Measurements from ENCODE around the gene NFAM1.

Gene NFAM1

DNA sequence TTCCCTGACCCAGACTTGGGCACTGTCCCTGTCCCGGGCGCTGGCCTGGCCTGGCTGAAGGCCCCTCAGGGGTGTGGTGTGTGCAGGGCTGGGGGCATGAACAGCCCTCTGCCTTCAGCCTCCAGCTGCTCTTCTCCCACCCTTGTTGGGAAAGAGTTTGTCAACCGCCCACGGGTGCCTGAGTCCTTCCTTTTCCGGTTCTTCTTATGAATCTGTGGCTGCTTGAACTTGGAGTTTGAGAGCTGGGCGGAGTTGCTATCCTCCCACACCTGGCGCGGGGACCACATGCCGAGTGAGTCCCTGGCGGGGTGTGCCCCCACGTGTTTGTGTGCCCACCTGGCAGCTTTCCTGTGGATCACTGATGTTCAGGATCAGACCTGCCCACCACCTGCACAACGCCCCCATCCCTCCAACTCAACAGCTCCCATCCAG, 13.4 kb downstream of the NFAM1 start:
- TF ChIP-seq, protein P1, sequence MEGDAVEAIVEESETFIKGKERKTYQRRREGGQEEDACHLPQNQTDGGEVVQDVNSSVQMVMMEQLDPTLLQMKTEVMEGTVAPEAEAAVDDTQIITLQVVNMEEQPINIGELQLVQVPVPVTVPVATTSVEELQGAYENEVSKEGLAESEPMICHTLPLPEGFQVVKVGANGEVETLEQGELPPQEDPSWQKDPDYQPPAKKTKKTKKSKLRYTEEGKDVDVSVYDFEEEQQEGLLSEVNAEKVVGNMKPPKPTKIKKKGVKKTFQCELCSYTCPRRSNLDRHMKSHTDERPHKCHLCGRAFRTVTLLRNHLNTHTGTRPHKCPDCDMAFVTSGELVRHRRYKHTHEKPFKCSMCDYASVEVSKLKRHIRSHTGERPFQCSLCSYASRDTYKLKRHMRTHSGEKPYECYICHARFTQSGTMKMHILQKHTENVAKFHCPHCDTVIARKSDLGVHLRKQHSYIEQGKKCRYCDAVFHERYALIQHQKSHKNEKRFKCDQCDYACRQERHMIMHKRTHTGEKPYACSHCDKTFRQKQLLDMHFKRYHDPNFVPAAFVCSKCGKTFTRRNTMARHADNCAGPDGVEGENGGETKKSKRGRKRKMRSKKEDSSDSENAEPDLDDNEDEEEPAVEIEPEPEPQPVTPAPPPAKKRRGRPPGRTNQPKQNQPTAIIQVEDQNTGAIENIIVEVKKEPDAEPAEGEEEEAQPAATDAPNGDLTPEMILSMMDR (IDR thresholded peaks at IDR 0.05; ENCODE audit: extremely low read depth, insufficient read depth, missing control alignments), result no peak
- DNase-seq (ENCODE audit: low spot score), result no peak
- in situ Hi-C loops (cut with MboI; ENCODE audit: low pct_unique_long_range_greater_than_20kb, low sequenced_read_pairs, unreplicated experiment), result no loop called here

DNA sequence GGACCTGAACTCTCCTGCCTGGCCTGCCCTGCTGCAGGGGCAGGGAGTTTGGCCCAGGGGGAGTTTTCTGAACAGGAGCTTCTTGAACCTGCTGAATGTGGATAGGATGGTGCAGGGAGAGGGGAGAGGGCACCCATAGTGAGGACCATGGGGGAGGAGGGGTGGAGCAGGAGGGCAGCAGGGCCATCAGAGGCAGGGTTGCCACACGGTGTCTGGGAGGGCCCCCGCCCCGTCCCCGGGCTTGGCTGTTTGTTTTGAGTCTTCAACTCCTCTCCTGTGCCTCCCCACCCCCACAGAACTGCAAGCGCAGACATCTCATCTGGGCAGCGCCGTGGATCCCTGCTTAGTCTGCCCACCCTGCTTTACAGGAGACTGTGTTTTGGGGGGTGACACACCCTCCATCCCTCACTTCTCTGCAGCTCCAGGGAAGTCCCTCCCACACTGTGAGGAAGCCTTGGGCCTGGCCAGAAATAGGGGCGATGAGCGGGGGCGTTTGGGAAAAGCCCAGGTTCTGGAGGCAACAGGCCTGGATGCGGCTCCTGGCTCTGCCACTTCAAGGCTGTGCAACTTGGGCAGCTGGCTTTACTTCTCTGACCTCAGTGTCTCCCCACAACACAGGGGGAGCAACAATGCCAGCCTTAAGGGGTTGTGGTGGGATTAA, 14.4 kb downstream of the NFAM1 start:
- in situ Hi-C loops (cut with MboI; ENCODE audit: low pct_unique_long_range_greater_than_20kb, low sequenced_read_pairs, unreplicated experiment), result no loop called here
- TF ChIP-seq, protein P1 (IDR thresholded peaks at IDR 0.05; ENCODE audit: extremely low read depth, insufficient read depth, missing control alignments), result no peak

DNA sequence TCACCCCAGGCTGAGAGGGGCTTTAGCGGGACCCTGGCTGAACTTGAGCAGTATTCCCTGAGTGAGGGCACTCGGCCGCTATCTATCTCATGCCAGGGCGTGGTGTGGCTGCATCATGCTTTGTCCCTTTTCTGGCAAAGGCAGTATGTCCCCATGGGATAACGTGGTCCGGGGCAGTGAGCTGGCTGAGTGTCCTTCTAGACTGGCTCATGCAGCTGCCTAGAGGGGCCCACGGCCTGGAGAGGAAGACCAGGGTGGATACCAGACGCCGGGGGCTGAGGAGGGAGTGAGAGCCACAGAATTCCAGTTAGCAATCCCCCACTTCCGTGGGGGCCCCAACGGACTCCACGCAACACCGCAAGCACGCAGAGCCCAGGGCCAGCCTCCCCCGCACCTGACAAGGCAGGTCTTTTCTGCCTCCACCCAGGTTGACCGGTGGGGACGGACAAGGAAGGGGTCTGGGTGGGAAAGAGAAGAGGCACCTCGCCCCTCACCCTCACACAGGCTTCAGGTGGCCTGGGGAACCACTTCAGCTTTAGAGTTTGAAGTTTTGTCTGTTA, 15.5 kb downstream of the NFAM1 start:
- no peak for DNase-seq (ENCODE audit: low spot score)
- in situ Hi-C loops (cut with MboI; ENCODE audit: low pct_unique_long_range_greater_than_20kb, low sequenced_read_pairs, unreplicated experiment), result no loop called here
- TF ChIP-seq, protein P1 (IDR thresholded peaks at IDR 0.05; ENCODE audit: extremely low read depth, insufficient read depth, missing control alignments), result no peak

More for the DNA sequence above, 14.4 kb downstream of the NFAM1 start:
- DNase-seq (ENCODE audit: low spot score), result no peak

DNA sequence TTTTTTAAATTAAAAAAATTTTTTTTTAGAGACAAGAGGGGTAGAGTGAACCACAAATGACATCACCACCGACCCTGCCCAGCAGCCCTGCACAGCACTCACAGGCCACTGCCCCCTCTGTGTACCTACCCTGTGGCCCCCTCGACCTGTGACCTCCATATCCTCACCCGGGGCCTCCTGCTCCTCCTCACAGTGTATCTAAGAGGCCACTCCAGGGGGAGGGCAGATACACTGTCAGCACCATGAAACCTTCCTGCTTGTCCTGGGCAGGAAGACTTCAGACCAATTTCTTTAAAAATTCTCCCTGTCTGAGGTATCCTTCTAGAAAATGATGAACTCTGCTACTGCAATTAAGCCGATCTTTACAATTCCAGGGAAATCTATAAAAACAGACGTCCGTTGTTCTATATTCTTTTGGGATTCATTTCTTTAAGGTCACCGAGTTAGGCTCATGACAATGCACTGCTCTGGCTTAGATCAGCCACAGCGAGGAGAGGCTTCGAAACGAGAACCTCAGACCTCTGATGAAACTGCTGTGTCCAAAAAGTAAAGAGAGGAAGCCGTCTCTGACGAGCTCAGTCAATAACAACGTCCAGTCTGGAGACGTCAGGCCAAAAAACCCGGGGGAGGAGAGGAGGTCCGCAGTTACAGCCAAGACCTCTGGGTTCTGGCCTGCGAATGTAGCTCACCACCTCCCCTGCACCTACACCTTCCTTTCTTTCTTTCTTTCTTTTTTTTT, 17.5 kb downstream of the NFAM1 start:
- in situ Hi-C loops (cut with MboI; ENCODE audit: low pct_unique_long_range_greater_than_20kb, low sequenced_read_pairs, unreplicated experiment), result no loop called here
- no peak for DNase-seq (ENCODE audit: low spot score)

DNA sequence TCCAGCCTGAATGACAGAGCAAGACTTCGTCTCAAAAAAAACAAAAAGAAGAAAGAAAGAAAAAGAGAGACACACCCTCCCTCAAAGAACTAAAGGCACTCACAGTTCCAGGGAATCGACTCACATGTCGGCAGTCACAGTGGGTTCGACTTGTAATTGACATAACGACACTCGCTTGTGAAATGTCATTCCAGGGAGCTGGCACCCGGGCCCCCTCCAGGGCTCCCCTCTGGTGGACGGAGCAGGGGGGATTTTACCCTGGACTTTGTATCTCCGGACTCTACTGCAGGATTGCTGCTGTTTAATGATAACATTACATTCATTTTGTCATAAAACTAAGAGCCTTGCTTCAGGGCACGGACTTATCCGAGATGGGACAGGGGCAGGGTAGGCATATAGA, 18.2 kb downstream of the NFAM1 start:
- no peak for DNase-seq (ENCODE audit: low spot score)
- in situ Hi-C loops (cut with MboI; ENCODE audit: low pct_unique_long_range_greater_than_20kb, low sequenced_read_pairs, unreplicated experiment), result no loop called here
- TF ChIP-seq, protein P1 (IDR thresholded peaks at IDR 0.05; ENCODE audit: extremely low read depth, insufficient read depth, missing control alignments), result no peak

More for the DNA sequence above, 17.5 kb downstream of the NFAM1 start:
- TF ChIP-seq, protein P1 (IDR thresholded peaks at IDR 0.05; ENCODE audit: extremely low read depth, insufficient read depth, missing control alignments), result no peak

DNA sequence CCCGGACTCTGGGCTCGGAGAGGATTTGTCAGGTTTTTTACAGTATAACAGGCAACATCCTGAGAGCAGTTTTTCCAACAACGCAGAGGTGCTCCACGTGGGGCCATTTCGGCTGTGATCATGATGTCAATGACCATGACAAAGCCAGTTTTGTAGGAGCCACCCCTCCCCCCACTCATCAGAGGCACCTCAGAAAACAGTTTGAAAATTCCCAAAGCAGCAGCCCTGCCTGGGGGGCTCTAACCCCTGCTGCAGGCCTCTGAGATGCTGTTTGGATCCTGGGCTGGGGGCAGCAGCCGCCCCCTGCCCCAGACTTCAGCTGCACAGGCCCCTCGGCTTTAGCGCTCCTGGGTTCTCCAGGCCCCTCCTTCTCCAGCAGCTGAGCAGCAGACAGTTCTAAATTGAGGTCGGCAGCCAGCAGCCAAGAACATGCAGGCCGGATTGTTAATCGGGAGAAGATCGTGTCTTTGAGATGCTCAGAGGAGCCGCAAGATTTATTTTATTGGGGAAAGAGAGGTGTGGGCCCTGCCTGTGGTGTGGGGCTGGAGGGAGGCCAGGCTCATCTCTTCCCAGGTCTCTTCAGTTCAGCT, 19.4 kb downstream of the NFAM1 start:
- TF ChIP-seq, protein P1 (IDR thresholded peaks at IDR 0.05; ENCODE audit: extremely low read depth, insufficient read depth, missing control alignments), result no peak
- in situ Hi-C loops (cut with MboI; ENCODE audit: low pct_unique_long_range_greater_than_20kb, low sequenced_read_pairs, unreplicated experiment), result no loop called here
- no peak for DNase-seq (ENCODE audit: low spot score)
